SK-N-SH treated with all-trans-retinoic acid at 6 μM for 48 hours (cell line): Measurements from ENCODE around the gene ITPR3.
"Not testable (repeated sequence)": the region's sequence is repeated elsewhere in the genome, so short reads cannot be mapped to it uniquely, and the experiment has no call there.

Experiments used
- ATAC-seq: fragments of 200-7000 bp; cut with Tn5 transposase; 3 replicates; pipeline ENCODE4 v1.9.1; 2020; ENCODE audit warnings: mild to moderate bottlenecking, moderate library complexity
- CSDC2 ChIP-seq: fragments of 250-450 bp; sonication (Bioruptor Pico); IDR thresholded peaks from 2 replicates; pipeline ENCODE4 v1.5.0; 2020; ENCODE audit warnings: mild to moderate bottlenecking, moderate library complexity
- CSRNP3 ChIP-seq: fragments of 250-450 bp; sonication (Bioruptor Pico); IDR thresholded peaks from 2 replicates; pipeline ENCODE4 v1.5.1; 2021; ENCODE audit warnings: mild to moderate bottlenecking, moderate library complexity
- ESRRG ChIP-seq: fragments of 250-450 bp; sonication (Bioruptor Pico); IDR thresholded peaks from 2 replicates; pipeline ENCODE4 v1.6.1; 2021; ENCODE audit warnings: mild to moderate bottlenecking
- GLIS3 ChIP-seq: fragments of 250-450 bp; sonication (Bioruptor Pico); IDR thresholded peaks from 2 replicates; pipeline ENCODE4 v1.5.0; 2020; ENCODE audit warnings: mild to moderate bottlenecking, moderate library complexity
- ISL1 ChIP-seq: fragments of 250-450 bp; sonication (Bioruptor Pico); IDR thresholded peaks from 2 replicates; pipeline ENCODE4 v2.1.2; 2022; ENCODE audit warnings: mild to moderate bottlenecking, moderate library complexity
- OSR1 ChIP-seq: fragments of 250-450 bp; sonication (Bioruptor Pico); IDR thresholded peaks from 2 replicates; pipeline ENCODE4 v1.8.0; 2022; ENCODE audit warnings: moderate library complexity, mild to moderate bottlenecking, inconsistent platforms
- PATZ1 ChIP-seq: fragments of 250-450 bp; sonication (Bioruptor Pico); IDR thresholded peaks from 2 replicates; pipeline ENCODE4 v1.8.0; 2020; ENCODE audit warnings: mild to moderate bottlenecking, moderate library complexity, borderline replicate concordance
- PPARA ChIP-seq: fragments of 250-450 bp; sonication (Bioruptor Pico); IDR thresholded peaks from 2 replicates; pipeline ENCODE4 v1.5.0; 2020; ENCODE audit warnings: mild to moderate bottlenecking, borderline replicate concordance
- RARB ChIP-seq: fragments of 250-450 bp; sonication (Bioruptor Pico); IDR thresholded peaks from 2 replicates; pipeline ENCODE4 v1.8.0; 2021; ENCODE audit warnings: mild to moderate bottlenecking, moderate library complexity
- SNAI2 ChIP-seq: fragments of 250-450 bp; sonication (Bioruptor Pico); IDR thresholded peaks from 2 replicates; pipeline ENCODE4 v1.5.0; 2020; ENCODE audit warnings: mild to moderate bottlenecking, moderate library complexity
- TCF4 ChIP-seq: fragments of 250-450 bp; sonication (Bioruptor Pico); IDR thresholded peaks from 2 replicates; pipeline ENCODE4 v1.8.0; 2021; ENCODE audit warnings: mild to moderate bottlenecking, moderate library complexity, borderline replicate concordance
- TOX ChIP-seq: fragments of 250-450 bp; sonication (Bioruptor Pico); IDR thresholded peaks from 2 replicates; pipeline ENCODE4 v1.8.0; 2021; ENCODE audit warnings: mild to moderate bottlenecking, moderate library complexity, borderline replicate concordance
- TSHZ2 ChIP-seq: fragments of 250-450 bp; sonication (Bioruptor Pico); IDR thresholded peaks from 2 replicates; pipeline ENCODE4 v1.5.0; 2020; ENCODE audit warnings: mild to moderate bottlenecking, moderate library complexity
- ZC3H10 ChIP-seq: fragments of 250-450 bp; sonication (Bioruptor Pico); IDR thresholded peaks from 2 replicates; pipeline ENCODE4 v1.5.1; 2021; ENCODE audit warnings: mild to moderate bottlenecking, moderate library complexity
- ZFP3 ChIP-seq: fragments of 250-450 bp; sonication (Bioruptor Pico); IDR thresholded peaks from 2 replicates; pipeline ENCODE4 v1.5.0; 2020; ENCODE audit warnings: mild to moderate bottlenecking, moderate library complexity
- ZFP30 ChIP-seq: fragments of 450-650 bp; formaldehyde crosslinking; IDR thresholded peaks from 2 replicates; pipeline ENCODE4 v1.5.0; 2022; ENCODE audit warnings: mild to moderate bottlenecking, moderate library complexity
- ZNF565 ChIP-seq: fragments of 450-650 bp; formaldehyde crosslinking; conservative IDR thresholded peaks from 2 replicates; pipeline ENCODE4 v1.5.0; 2020; ENCODE audit warnings: low read depth, mild to moderate bottlenecking, moderate library complexity
- ZNF70 ChIP-seq: fragments of 450-650 bp; formaldehyde crosslinking; IDR thresholded peaks from 2 replicates; pipeline ENCODE4 v1.5.0; 2020; ENCODE audit warnings: mild to moderate bottlenecking, moderate library complexity
- ZNF8 ChIP-seq: fragments of 450-650 bp; formaldehyde crosslinking; IDR thresholded peaks from 2 replicates; pipeline ENCODE4 v1.5.0; 2020; ENCODE audit warnings: mild to moderate bottlenecking, moderate library complexity
- TF ChIP-seq, protein P1 (sequence below): fragments of 250-450 bp; sonication (Bioruptor Pico); IDR thresholded peaks from 2 replicates; pipeline ENCODE4 v1.5.1; 2020; ENCODE audit warnings: low read depth, mild to moderate bottlenecking, moderate library complexity
- TF ChIP-seq, protein P2 (sequence below): fragments of 250-450 bp; sonication (Bioruptor Pico); IDR thresholded peaks from 2 replicates; pipeline ENCODE4 v1.8.0; 2021; ENCODE audit warnings: low read depth, mild to moderate bottlenecking, moderate library complexity, borderline replicate concordance

The ITPR3 gene

GRCh38 chr6:33630014-33630413, 8.9 kb downstream of the ITPR3 start:
- ATAC-seq: no peak
- TF ChIP-seq OSR1 (CRISPR knock-in tag): no peak
- TF ChIP-seq, all 23 proteins: peak for 0

DNA sequence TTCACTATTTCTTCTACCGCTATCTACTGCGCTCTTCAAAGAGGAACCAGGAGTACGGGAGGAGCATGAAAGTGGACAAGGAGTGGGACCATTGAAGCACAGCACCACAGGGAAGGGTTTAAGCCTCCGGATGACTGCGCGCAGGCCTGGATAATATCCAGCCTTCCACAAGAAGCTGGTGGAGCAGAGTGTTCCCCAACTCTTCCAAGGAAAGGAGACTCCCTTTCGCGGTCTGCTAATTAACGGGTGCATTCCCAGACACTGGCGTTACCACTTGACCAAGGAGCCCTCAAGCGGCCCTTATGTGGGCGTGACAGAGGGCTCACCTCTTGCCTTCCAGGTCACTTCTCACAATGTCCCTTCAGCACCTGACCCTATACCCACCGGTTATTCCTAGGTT, 10.4 kb downstream of the ITPR3 start:
- not testable (repeated sequence) for ATAC-seq

- ATAC-seq: no peak
- no peak for TF ChIP-seq PATZ1 (CRISPR knock-in tag)
- TF ChIP-seq TCF4: no peak
- no peak for TF ChIP-seq ZC3H10 (CRISPR knock-in tag)
- no peak for TF ChIP-seq CSDC2
- no peak for TF ChIP-seq SNAI2
- TF ChIP-seq ZFP3 (CRISPR knock-in tag): no peak
- no peak for TF ChIP-seq CSRNP3 (CRISPR knock-in tag)
- no peak for TF ChIP-seq GLIS3 (CRISPR knock-in tag)
Measured at GRCh38 chr6:33631971-33632557, 10.9 kb downstream of the ITPR3 start.

- TF ChIP-seq ZFP3 (CRISPR knock-in tag): no peak
- TF ChIP-seq ZFP30 (CRISPR knock-in tag): no peak
- TF ChIP-seq ZC3H10 (CRISPR knock-in tag): no peak
- no peak for TF ChIP-seq OSR1 (CRISPR knock-in tag)
- no peak for TF ChIP-seq ZNF565 (CRISPR knock-in tag)
- no peak for TF ChIP-seq ZNF8
- no peak for TF ChIP-seq SNAI2
- no peak for TF ChIP-seq ISL1
- TF ChIP-seq, all 23 proteins: peak for 0
- ATAC-seq: peak; percentile 72
Measured at GRCh38 chr6:33632558-33633039, 11.5 kb downstream of the ITPR3 start.

DNA sequence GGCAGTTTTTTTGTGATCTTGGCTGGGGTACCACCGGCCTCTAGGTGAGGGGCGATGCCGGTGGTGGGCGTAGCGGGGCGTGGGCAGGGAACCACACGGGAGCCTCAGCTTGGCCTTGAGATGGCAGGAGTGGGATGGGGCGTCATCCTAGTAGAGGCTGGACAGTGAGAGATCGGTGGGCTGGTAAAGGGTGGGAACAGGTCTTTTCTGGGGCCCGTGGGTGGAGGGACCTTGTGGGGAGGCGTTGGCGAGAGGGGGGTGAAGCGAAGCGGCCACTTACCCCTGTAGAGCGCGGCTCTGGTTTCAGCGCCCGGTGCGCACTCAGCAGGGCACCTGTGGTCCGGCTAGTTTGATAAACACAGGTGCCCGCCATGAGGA, 12.0 kb downstream of the ITPR3 start:
- TF ChIP-seq CSRNP3 (CRISPR knock-in tag) (no peak), TOX (no peak), ZNF565 (CRISPR knock-in tag) (no peak), ZFP30 (CRISPR knock-in tag) (no peak), CSDC2 (no peak), PPARA (CRISPR knock-in tag) (no peak), ESRRG (no peak), PATZ1 (CRISPR knock-in tag) (no peak), ZNF70 (no peak), TSHZ2 (no peak), ISL1 (no peak), OSR1 (CRISPR knock-in tag) (no peak), SNAI2 (no peak), RARB (CRISPR knock-in tag) (no peak)
- TF ChIP-seq, protein P1, sequence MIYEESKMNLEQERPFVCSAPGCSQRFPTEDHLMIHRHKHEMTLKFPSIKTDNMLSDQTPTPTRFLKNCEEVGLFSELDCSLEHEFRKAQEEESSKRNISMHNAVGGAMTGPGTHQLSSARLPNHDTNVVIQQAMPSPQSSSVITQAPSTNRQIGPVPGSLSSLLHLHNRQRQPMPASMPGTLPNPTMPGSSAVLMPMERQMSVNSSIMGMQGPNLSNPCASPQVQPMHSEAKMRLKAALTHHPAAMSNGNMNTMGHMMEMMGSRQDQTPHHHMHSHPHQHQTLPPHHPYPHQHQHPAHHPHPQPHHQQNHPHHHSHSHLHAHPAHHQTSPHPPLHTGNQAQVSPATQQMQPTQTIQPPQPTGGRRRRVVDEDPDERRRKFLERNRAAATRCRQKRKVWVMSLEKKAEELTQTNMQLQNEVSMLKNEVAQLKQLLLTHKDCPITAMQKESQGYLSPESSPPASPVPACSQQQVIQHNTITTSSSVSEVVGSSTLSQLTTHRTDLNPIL (CRISPR knock-in tag): no peak
- TF ChIP-seq, protein P2, sequence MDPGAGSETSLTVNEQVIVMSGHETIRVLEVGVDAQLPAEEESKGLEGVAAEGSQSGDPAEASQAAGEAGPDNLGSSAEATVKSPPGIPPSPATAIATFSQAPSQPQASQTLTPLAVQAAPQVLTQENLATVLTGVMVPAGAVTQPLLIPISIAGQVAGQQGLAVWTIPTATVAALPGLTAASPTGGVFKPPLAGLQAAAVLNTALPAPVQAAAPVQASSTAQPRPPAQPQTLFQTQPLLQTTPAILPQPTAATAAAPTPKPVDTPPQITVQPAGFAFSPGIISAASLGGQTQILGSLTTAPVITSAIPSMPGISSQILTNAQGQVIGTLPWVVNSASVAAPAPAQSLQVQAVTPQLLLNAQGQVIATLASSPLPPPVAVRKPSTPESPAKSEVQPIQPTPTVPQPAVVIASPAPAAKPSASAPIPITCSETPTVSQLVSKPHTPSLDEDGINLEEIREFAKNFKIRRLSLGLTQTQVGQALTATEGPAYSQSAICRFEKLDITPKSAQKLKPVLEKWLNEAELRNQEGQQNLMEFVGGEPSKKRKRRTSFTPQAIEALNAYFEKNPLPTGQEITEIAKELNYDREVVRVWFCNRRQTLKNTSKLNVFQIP (CRISPR knock-in tag): no peak
- ATAC-seq: peak; percentile 10
